SK-N-DZ (cell line): ENCODE data around the gene ZNF653. TPM values are rescaled to one million over a fixed set of nuclear protein-coding genes. Genes with fewer than 3 reads are reported as not detected.

ENCODE experiments used
- DNase-seq: peaks from one replicate; pipeline ENCODE4 v3.0.0-alpha.2; 2015; ENCODE audit warnings: low spot score
- polyA plus RNA-seq, 2 experiments: library from polyadenylated mRNA; depleted of rRNA; stranded (reverse); fragments of >200 nt; gene quantifications; 2 replicates each; pipeline ENCODE4 v1.2.3, GENCODE V29; 2014

The ZNF653 gene, protein sequence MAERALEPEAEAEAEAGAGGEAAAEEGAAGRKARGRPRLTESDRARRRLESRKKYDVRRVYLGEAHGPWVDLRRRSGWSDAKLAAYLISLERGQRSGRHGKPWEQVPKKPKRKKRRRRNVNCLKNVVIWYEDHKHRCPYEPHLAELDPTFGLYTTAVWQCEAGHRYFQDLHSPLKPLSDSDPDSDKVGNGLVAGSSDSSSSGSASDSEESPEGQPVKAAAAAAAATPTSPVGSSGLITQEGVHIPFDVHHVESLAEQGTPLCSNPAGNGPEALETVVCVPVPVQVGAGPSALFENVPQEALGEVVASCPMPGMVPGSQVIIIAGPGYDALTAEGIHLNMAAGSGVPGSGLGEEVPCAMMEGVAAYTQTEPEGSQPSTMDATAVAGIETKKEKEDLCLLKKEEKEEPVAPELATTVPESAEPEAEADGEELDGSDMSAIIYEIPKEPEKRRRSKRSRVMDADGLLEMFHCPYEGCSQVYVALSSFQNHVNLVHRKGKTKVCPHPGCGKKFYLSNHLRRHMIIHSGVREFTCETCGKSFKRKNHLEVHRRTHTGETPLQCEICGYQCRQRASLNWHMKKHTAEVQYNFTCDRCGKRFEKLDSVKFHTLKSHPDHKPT
- 4.0 and 10.3 TPM in 2 replicates for polyA plus RNA-seq (2014; cell fraction: cytosol; rRNA removed)
- 8.2 and 13.5 TPM in 2 replicates for polyA plus RNA-seq (2014; cell fraction: nucleus; rRNA removed)

DNA sequence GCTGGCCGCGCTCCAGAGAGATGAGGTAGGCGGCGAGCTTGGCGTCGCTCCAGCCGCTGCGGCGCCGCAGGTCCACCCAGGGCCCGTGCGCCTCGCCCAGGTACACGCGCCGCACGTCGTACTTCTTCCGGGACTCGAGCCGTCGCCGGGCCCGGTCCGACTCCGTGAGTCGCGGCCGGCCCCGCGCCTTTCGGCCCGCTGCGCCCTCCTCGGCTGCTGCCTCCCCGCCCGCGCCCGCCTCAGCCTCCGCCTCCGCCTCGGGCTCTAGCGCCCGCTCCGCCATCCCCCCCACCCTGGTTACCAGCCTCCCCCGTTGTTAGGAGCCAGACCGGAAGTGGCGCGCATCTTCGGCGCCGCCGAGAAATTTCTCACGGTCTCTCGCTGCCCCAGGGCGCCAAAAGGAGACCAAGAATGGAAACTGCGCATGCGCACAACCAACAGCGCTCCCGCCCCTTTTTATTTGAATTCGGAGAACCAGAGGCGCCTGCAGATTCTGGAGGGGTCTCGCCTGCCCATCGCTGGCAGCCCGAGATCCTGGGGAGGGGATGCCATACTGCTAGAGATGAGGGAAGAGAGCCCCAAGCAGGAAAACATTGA, at the start of gene ZNF653:
ZNF653 (minus strand) TSS at position 336 of the 597 bp plus-strand sequence; CDS start at position 283, 53 bp downstream.
- peak; percentile 94 for DNase-seq

DNA sequence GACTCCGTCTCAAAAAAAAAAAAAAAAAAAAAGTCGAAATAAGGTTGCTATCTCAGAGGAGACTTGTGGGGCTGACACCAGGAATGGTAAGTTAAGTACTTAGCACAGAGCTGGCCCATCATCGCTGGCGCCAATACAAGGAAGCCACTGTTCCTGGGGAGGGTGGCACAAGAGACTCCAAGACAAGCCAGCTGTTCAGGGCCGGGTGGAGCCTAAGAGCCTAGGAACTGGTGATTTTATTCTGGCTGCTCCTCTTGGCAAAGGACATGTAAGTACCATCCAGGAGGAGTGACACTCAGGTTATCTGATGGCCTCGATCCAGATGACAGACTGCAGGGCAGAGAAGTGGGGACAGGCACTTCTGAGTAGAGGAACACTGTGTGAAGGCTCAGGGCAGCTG, 49.6 kb upstream of the ZNF653 start:
- no peak for DNase-seq

DNA sequence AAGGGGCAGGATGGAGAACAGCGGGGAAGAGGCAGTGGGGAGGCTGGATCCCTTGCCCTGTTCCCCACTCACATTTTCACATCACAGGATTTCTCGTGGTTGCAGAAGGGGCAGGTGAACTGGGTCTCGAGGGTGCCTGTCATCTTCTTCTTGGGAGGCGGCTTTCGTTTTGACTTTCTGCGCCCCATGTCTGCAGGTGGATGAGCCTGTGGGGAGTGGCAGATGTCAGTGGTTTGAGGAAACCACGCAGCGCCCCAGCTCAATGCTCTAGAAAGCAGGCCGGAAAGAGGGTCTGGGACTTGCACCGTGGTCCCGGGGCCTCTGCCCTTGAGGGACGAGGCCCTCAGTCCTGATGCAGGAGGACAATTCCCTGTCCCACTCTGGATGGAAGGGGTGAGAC, 48.5 kb upstream of the ZNF653 start:
- DNase-seq: no peak

- no peak for DNase-seq
These were observed 47.2 kb upstream of the ZNF653 start for GRCh38 chr19:11552666-11553372.

GRCh38 chr19:11551603-11552235, 46.1 kb upstream of the ZNF653 start:
- DNase-seq: no peak

- DNase-seq: no peak
These were observed 44.6 kb upstream of the ZNF653 start for GRCh38 chr19:11550265-11550664.

GRCh38 chr19:11549386-11549953, 43.8 kb upstream of the ZNF653 start:
- no peak for DNase-seq

GRCh38 chr19:11547929-11548700, 42.5 kb upstream of the ZNF653 start:
- no peak for DNase-seq

DNA sequence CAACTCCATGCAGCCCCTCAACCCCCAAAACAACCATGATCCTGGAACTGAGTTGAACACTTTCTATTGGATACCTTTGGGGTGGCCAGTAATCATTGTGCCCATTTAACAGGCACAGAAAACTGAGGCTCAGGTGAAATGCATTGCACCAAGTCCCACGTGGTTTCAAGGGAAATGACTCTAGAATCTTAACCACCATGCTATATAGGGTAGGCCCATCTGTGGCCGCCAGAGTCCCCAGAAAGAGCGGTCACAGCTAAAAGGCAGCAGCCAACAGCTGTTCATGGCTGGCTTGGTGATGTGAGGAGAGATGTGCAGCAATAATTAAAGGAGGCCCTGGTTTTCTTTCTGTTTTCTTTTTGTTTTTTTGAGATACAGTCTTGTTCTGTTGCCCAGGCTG, 35.6 kb upstream of the ZNF653 start:
- DNase-seq: no peak

DNA sequence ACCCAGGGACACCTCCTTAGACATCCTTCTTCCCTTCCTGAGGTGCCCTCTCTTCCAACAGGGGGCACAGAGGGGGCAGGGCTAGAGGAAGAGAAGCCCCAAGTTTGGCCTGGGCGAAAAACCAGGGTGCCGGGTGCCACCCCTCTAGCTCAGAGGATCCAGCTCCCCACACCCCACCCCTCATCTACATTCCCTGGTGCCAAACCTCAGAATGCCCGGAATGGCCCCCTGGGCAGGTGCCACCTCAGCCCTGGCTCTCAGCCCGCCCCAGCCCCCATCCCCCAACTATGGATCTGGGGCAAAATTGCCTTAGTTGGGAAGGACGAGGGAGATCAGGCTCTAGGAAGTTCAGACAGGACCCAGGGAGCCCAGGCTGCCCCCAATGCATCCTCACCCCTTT, 35.0 kb upstream of the ZNF653 start:
- DNase-seq: no peak

- peak; percentile 63 for DNase-seq
These were observed 34.1 kb upstream of the ZNF653 start for GRCh38 chr19:11539495-11540365.

DNA sequence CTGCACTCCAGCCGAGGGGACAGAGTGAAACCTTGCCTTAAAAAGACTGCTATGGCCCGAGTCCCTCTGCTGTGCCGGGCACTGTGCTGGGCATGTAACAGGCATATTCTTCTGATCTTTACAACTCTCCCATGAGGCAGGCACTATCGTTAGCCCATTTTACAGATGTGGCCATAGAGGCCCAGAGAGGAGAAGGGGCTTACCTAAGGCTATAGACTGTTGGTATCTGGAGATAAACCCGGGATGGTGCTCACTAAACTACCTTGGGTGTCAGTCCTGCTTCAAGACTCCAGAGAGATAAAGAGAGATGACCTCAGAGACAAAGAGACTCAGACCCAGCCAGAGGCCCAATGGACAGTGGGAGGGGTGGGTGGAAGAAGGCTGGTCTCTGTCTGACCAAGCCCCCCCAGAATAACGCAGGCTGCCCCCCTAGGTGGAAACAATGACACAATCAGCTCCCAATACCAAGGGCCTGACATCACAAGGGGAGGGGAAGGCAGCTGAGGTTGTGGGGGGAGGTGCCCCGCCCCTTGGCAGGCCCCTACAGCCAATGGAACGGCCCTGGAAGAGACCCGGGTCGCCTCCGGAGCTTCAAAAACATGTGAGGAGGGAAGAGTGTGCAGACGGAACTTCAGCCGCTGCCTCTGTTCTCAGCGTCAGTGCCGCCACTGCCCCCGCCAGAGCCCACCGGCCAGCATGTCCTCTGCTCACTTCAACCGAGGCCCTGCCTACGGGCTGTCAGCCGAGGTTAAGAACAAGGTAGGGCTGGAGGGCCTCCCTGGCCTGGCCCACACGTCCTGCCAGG, 32.8 kb upstream of the ZNF653 start, which contains the start of gene CNN1:
CNN1 (plus strand) TSS at position 620 of the 805 bp plus-strand sequence; CDS start at position 697, 77 bp downstream.
- DNase-seq: peak; percentile 70

GRCh38 chr19:11535792-11536595, 30.4 kb upstream of the ZNF653 start:
- DNase-seq: peak; percentile 83

- no peak for DNase-seq
These were observed 29.3 kb upstream of the ZNF653 start for GRCh38 chr19:11534948-11535347.

DNA sequence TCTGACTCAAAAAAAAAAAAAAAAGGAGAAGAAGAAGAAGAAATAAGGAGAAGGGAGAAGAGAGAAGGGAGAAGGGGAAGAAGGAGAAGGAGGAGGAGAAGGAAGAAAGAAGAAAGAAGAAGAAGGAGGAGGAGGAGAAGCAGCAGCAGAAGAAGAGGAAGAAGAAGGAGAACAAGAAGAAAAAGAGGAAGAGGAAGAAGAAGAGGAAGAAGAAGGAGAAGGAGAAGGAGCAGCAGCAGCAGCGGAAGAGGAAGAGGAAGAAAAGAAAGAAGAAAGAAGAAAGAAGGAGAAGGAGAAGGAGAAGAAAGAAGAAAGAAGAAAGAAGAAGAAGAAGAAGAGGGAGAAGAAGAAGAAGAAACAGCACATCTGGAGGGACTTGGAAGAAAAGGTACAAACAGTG, 28.9 kb upstream of the ZNF653 start:
- DNase-seq: no peak

DNA sequence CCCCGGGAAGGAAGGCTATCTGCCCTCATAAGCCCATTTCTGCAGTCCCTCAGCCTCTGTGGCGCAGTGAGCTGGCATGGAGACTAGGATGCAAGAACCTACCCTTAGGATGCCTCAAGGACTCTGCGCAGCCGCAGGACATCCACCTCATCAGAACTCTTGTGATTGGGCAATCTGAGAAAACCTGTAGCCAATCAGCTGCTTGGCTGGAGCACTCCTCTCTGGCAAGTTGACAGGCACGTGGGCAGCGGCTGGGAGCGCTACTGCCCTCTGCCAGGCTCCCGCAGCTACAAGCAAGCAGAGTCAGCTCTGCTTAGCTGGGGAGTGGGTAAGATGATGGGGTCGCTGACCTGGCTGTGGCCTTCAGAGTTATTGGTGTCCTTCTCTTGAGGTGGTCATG, 24.8 kb upstream of the ZNF653 start:
- peak; percentile 97 for DNase-seq
